CD14-positive monocyte (primary cell): ENCODE data around the gene LCN9. TPM values are rescaled to one million over a fixed set of nuclear protein-coding genes. Genes with fewer than 3 reads are reported as not detected.

Experiments
- DNase-seq, 3 donors: peaks; one replicate each; pipeline ENCODE4 v3.0.0-alpha.2; 2011 to 2022
- H2AFZ ChIP-seq: 2 replicates; pipeline ENCODE4 v1.6.0; 2012; ENCODE audit warnings: mild to moderate bottlenecking, low read depth, low read length, inconsistent platforms; ENCODE audit not compliant: insufficient read depth, poor library complexity, severe bottlenecking
- H3K27ac ChIP-seq, 2 donors: 1 replicate in 1 of 2; 2 replicates in 1 of 2; pipeline ENCODE4 v1.5.1; 2012 to 2013; ENCODE audit warnings: low read length in 2 of 2, control low read depth in 1 of 2, inconsistent platforms in 1 of 2, low read depth in 1 of 2, mild to moderate bottlenecking in 1 of 2
- H3K27me3 ChIP-seq, 2 donors: one replicate each; pipeline versions ENCODE4 v1.6.0 to v1.6.1; 2011 to 2013; ENCODE audit warnings: low read length in 2 of 2; ENCODE audit not compliant: control insufficient read depth in 2 of 2, insufficient read depth in 2 of 2
- H3K36me3 ChIP-seq, 2 donors: replicated peaks in 1 of 2; 1 replicate in 1 of 2; 2 replicates in 1 of 2; pipeline versions ENCODE4 v1.5.1 to v1.6.1; 2012 to 2013; ENCODE audit warnings: low read length in 2 of 2, control low read depth in 1 of 2, inconsistent platforms in 1 of 2, mild to moderate bottlenecking in 1 of 2; ENCODE audit not compliant: insufficient read depth in 2 of 2, control insufficient read depth in 1 of 2
- H3K4me1 ChIP-seq, 2 donors: 1 replicate in 1 of 2; 2 replicates in 1 of 2; pipeline versions ENCODE4 v1.5.1 to v1.6.1; 2012 to 2013; ENCODE audit warnings: low read length in 2 of 2, control low read depth in 1 of 2, inconsistent platforms in 1 of 2, mild to moderate bottlenecking in 1 of 2, moderate library complexity in 1 of 2; ENCODE audit not compliant: insufficient read depth in 2 of 2, control insufficient read depth in 1 of 2
- H3K4me2 ChIP-seq: replicated peaks from 2 replicates; pipeline ENCODE3; 2012; ENCODE audit warnings: low read length, moderate library complexity, mild to moderate bottlenecking; ENCODE audit not compliant: poor library complexity, severe bottlenecking; ENCODE audit errors: extremely low read depth
- H3K4me3 ChIP-seq, 3 experiments: fragments of 200-600 bp in 1 of 3; sonication (generic) in 1 of 3; replicated peaks in 1 of 3; 1 replicate in 2 of 3; 2 replicates in 1 of 3; pipeline ENCODE4 v1.5.1; 2011 to 2013; ENCODE audit warnings: low read length in 3 of 3, mild to moderate bottlenecking in 3 of 3, control low read depth in 2 of 3, low read depth in 2 of 3, inconsistent platforms in 1 of 3, moderate library complexity in 1 of 3
- H3K79me2 ChIP-seq: 2 replicates; pipeline ENCODE4 v1.6.0; 2012; ENCODE audit warnings: mild to moderate bottlenecking, control low read depth, inconsistent platforms, low read length, moderate library complexity; ENCODE audit not compliant: insufficient read depth
- H3K9ac ChIP-seq: 2 replicates; pipeline ENCODE4 v1.6.0; 2017; ENCODE audit warnings: low read length, mild to moderate bottlenecking; ENCODE audit not compliant: insufficient read depth, poor library complexity, severe bottlenecking
- H3K9me3 ChIP-seq, 2 donors: replicated peaks in 1 of 2; 1 replicate in 1 of 2; 2 replicates in 1 of 2; pipeline versions ENCODE4 v1.5.1 to v1.6.1; 2012 to 2013; ENCODE audit warnings: low read length in 2 of 2, control low read depth in 1 of 2; ENCODE audit not compliant: control insufficient read depth in 1 of 2, insufficient read depth in 1 of 2
- H4K20me1 ChIP-seq: 2 replicates; pipeline ENCODE4 v1.6.0; 2012; ENCODE audit warnings: mild to moderate bottlenecking, low read length, control low read depth, moderate library complexity; ENCODE audit not compliant: insufficient read depth
- H3K27ac Mint-ChIP-seq, 7 donors: one replicate each; pipeline ENCODE4 v1.8.0; 2020; ENCODE audit warnings: mild to moderate bottlenecking in 7 of 7, mixed read lengths in 7 of 7, moderate library complexity in 6 of 7, inconsistent platforms in 2 of 7
- H3K27me3 Mint-ChIP-seq, 3 donors: one replicate each; pipeline ENCODE4 v1.8.0; 2021 to 2022; ENCODE audit warnings: low read depth in 3 of 3, mild to moderate bottlenecking in 3 of 3, mixed read lengths in 3 of 3, moderate library complexity in 3 of 3, inconsistent platforms in 1 of 3
- H3K36me3 Mint-ChIP-seq, 2 donors: one replicate each; pipeline ENCODE4 v1.8.0; 2020; ENCODE audit warnings: mixed read lengths in 2 of 2, inconsistent platforms in 1 of 2, mild to moderate bottlenecking in 1 of 2
- H3K4me1 Mint-ChIP-seq: one replicate; pipeline ENCODE4 v1.8.0; 2020; ENCODE audit warnings: mild to moderate bottlenecking, mixed read lengths
- H3K4me3 Mint-ChIP-seq, 2 donors: one replicate each; pipeline ENCODE4 v1.8.0; 2020; ENCODE audit warnings: mild to moderate bottlenecking in 2 of 2, mixed read lengths in 2 of 2, moderate library complexity in 1 of 2
- H3K9me3 Mint-ChIP-seq, 7 donors: one replicate each; pipeline ENCODE4 v1.8.0; 2020 to 2022; ENCODE audit warnings: mixed read lengths in 7 of 7, mild to moderate bottlenecking in 6 of 7, moderate library complexity in 6 of 7, inconsistent platforms in 2 of 7
- WGBS: methylation state at CpG from one replicate; pipeline ENCODE4 v1.1.5; 2013; ENCODE audit warnings: missing lambda C conversion rate; ENCODE audit not compliant: insufficient coverage; 5-methylcytosine and 5-hydroxymethylcytosine counted together
- intact Hi-C, 2 donors: fragments of 100-400 bp; cut with micrococcal nuclease; formaldehyde crosslinking; loops; one replicate each; pipeline versions ENCODE4 v1.15.0 to v1.15.1; 2023
- polyA plus RNA-seq, 3 donors: library from polyadenylated mRNA; depleted of rRNA in 1 of 3; unstranded in 2 of 3; stranded (reverse) in 1 of 3; fragments of 300-500 nt in 2 of 3; fragments of >200 nt in 1 of 3; fragmentation: Illumina TruSeq in 2 of 3; gene quantifications; 1 replicate in 2 of 3; 2 replicates in 1 of 3; pipeline ENCODE4 v1.2.3, GENCODE V29; 2012 to 2021
- TF ChIP-seq, protein P1 (sequence below): fragments of 200-600 bp; IDR thresholded peaks from one replicate; pipeline ENCODE4 v1.8.0; 2022; ENCODE audit warnings: antibody characterized with exemption, mild to moderate bottlenecking

LCN9 gene
- polyA plus RNA-seq, 3 donors, result not detected

DNA sequence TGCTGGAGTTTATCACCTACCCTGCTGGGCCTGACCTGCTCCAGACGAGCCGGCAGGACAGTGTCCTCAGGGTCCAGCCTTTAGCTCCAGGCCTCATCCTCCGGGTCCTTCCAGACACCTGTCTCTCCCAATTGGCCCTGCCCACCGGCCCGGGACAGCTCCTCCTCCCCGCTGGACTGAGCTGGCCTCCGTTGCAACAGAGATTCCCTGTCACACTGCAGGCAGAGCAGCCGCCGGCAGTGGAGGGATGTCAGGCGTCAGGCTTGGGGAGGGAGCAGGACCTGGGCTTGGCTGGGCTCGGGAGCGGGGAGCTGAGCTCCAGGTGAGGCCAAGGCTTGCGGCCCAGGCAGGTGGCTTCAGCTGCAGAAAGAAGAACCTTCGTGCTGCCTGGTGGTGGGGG is 40.6 kb downstream of the LCN9 start:
- Mint-ChIP-seq H3K9me3 (no peaks in the 10 kb centered on the region), H3K27ac (no peak overlapping the region), H3K36me3 (no peaks in the 10 kb centered on the region), H3K4me3 (peak overlapping the region in 1 of 2 donors; percentile 21), H3K27me3 (peaks cover 6 to 27% (median 8%) of the 10 kb centered on the region in 3 donors), H3K4me1 (no peaks in the 10 kb centered on the region)
- H3K79me2 ChIP-seq, result no peaks in the 10 kb centered on the region
- H3K27ac ChIP-seq, result no peak overlapping the region
- DNase-seq, result no peak
- no peaks in the 10 kb centered on the region for H3K4me1 ChIP-seq
- no peaks in the 10 kb centered on the region for H3K36me3 ChIP-seq
- 29% methylated on average over 14 of the region's 14 CpGs for WGBS
- TF ChIP-seq, protein P1, sequence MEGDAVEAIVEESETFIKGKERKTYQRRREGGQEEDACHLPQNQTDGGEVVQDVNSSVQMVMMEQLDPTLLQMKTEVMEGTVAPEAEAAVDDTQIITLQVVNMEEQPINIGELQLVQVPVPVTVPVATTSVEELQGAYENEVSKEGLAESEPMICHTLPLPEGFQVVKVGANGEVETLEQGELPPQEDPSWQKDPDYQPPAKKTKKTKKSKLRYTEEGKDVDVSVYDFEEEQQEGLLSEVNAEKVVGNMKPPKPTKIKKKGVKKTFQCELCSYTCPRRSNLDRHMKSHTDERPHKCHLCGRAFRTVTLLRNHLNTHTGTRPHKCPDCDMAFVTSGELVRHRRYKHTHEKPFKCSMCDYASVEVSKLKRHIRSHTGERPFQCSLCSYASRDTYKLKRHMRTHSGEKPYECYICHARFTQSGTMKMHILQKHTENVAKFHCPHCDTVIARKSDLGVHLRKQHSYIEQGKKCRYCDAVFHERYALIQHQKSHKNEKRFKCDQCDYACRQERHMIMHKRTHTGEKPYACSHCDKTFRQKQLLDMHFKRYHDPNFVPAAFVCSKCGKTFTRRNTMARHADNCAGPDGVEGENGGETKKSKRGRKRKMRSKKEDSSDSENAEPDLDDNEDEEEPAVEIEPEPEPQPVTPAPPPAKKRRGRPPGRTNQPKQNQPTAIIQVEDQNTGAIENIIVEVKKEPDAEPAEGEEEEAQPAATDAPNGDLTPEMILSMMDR, result no peak
- H3K9ac ChIP-seq, result no peak overlapping the region
- no peak overlapping the region for H3K4me3 ChIP-seq
- no peak overlapping the region for H2AFZ ChIP-seq
- H4K20me1 ChIP-seq, result no peaks in the 10 kb centered on the region
- intact Hi-C loops, result loop anchor here in 1 of 2 donors (10.0 kb wide), 1 partner anchor 421 kb away; no protein-coding TSS in a partner anchor
- H3K4me2 ChIP-seq, result no peak overlapping the region
- H3K9me3 ChIP-seq, result no peaks in the 10 kb centered on the region
- H3K27me3 ChIP-seq, result peaks cover 0 to 8% of the 10 kb centered on the region in 2 donors

DNA sequence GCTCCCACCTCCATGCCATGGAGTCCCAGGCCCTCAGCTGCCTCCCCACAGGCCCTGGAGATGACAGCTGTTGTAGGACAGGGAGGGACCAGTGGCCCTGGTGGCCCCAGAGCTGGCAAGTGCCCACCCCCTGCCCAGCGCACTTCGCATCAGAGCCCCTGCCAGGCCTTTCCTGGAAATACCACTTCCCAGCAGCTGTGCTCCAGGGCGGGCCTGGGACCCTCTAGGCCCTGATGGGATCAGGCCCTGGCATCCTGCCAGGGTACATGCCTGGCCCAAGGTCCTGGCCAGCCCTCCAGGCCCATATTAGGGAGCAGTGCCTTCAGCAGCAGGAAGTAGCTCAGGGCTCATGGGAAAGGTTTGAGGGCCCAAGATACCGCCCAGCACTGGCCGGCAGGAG is 41.4 kb downstream of the LCN9 start:
- intact Hi-C loops, result loop anchor here in 1 of 2 donors (10.0 kb wide), 1 partner anchor 420 kb away; no protein-coding TSS in a partner anchor
- Mint-ChIP-seq H3K27me3 (peaks cover 5 to 25% (median 8%) of the 10 kb centered on the region in 3 donors), H3K4me3 (no peak overlapping the region), H3K4me1 (no peaks in the 10 kb centered on the region), H3K36me3 (no peaks in the 10 kb centered on the region), H3K9me3 (no peaks in the 10 kb centered on the region), H3K27ac (no peak overlapping the region)
- DNase-seq, result no peak
- Histone ChIP-seq H3K36me3 (no peaks in the 10 kb centered on the region), H3K9me3 (no peaks in the 10 kb centered on the region), H3K79me2 (no peaks in the 10 kb centered on the region), H3K4me1 (no peaks in the 10 kb centered on the region), H3K9ac (no peak overlapping the region), H3K4me3 (no peak overlapping the region), H2AFZ (no peak overlapping the region), H3K4me2 (no peak overlapping the region), H3K27ac (no peak overlapping the region), H3K27me3 (peaks cover 0 to 8% of the 10 kb centered on the region in 2 donors), H4K20me1 (no peaks in the 10 kb centered on the region)
- TF ChIP-seq, protein P1, result no peak
- WGBS, result 78% methylated on average over 5 of the region's 5 CpGs
